Pancreas (tissue), 10 donors: Measurements from ENCODE around the gene ARHGAP26. TPM values are rescaled to one million over a fixed set of nuclear protein-coding genes. Genes with fewer than 3 reads are reported as not detected.

Source experiments
- ATAC-seq, 4 donors: fragments of 200-7000 bp; cut with Tn5 transposase; one replicate each; pipeline versions ENCODE4 v1.8.0 to v1.9.1; 2020; ENCODE audit warnings: mild to moderate bottlenecking in 4 of 4, moderate library complexity in 4 of 4
- DNase-seq, 6 donors: peaks; one replicate each; pipeline ENCODE4 v3.0.0-alpha.2; 2020
- FAIRE-seq: peaks from 2 replicates; lab custom pipeline; 2012; peaks lifted over from hg19 to GRCh38; lab: Jason Lieb, UNC
- H3K27ac ChIP-seq, 4 donors: fragments of 200-600 bp; sonication (generic); 1 replicate in 3 of 4; 2 replicates in 1 of 4; pipeline versions ENCODE4 v1.5.0 to v1.8.0; 2020
- H3K27me3 ChIP-seq, 4 donors: fragments of 200-600 bp; one replicate each; pipeline ENCODE4 v1.8.0; 2021
- H3K36me3 ChIP-seq, 3 donors: fragments of 200-600 bp; sonication (generic) in 1 of 3; one replicate each; pipeline versions ENCODE4 v1.5.0 to v1.8.0; 2020 to 2021
- H3K4me1 ChIP-seq, 3 donors: fragments of 200-600 bp; one replicate each; pipeline ENCODE4 v1.8.0; 2021
- H3K4me3 ChIP-seq, 4 donors: fragments of 200-600 bp; sonication (generic) in 2 of 4; one replicate each; pipeline versions ENCODE4 v1.5.0 to v1.8.0; 2020 to 2021
- H3K9me3 ChIP-seq, 4 donors: fragments of 200-600 bp; one replicate each; pipeline ENCODE4 v1.8.0; 2021
- CTCF ChIP-seq, 4 donors: fragments of 200-600 bp; sonication (generic) in 3 of 4; IDR thresholded peaks; one replicate each; pipeline versions ENCODE4 v1.5.0 to v1.8.0; 2021; ENCODE audit warnings: antibody characterized with exemption in 4 of 4
- WGBS, 2 donors: extraction: QIAGEN DNeasy Blood & Tissue Kit; methylation state at CpG; one replicate each; pipeline ENCODE4 v1.1.7; 2013; 5-methylcytosine and 5-hydroxymethylcytosine counted together
- intact Hi-C, 3 donors: fragments of 100-400 bp; cut with DNase I; formaldehyde crosslinking; loops; one replicate each; pipeline versions ENCODE4 v1.11.1 to v1.14.2; 2022
- polyA plus RNA-seq, 2 donors: library from polyadenylated mRNA; stranded (reverse); fragments of 200-250 nt; gene quantifications; one replicate each; pipeline ENCODE4 v1.2.3, GENCODE V29; 2013
- total RNA-seq, 6 donors: library from RNA; stranded (reverse); fragmentation: NEBNext Ultra II Directional in 4 of 6; extraction: Animal tissue kit (Norgen Biotek cat#: 25700) in 4 of 6; gene quantifications; one replicate each; pipeline versions ENCODE4 v1.2.1 to v1.2.4, GENCODE V29; 2021 to 2023
- donor health status: healthy with polysubstance abuse.
- donor health status: DM: no; HTN: no; CAD: no; lungs with moderate emphysema.
- donor health status: DM: no; HTN: no; CAD: no.
- donor health status: control.
- donor health status: control.
- donor health status: Bipolar disorder and iron deficiency.
- donor health status: DM: yes; HTN: yes; CAD: no.
- donor health status: DM: no; HTN: no; CAD: no.
- donor health status: DM: no; HTN: no; CAD: no.
- donor health status: DM: yes; HTN: yes; CAD: no.

ARHGAP26 gene
- total and polyA plus RNA-seq, 8 donors: 3.0 to 28.1 (median 10.3) TPM

GRCh38 chr5:143154510-143155370 lies 384.6 kb downstream of the ARHGAP26 start:
- ATAC-seq (no peak), FAIRE-seq (no peak), DNase-seq (no peak)
- intact Hi-C loops: no loop called here
- H3K9me3 ChIP-seq: no peaks in the 10 kb centered on the region
- no peak for TF ChIP-seq CTCF (IDR thresholded peaks at IDR 0.05)
- peaks cover 0 to 6% (median 0%) of the 10 kb centered on the region in 3 donors for H3K4me1 ChIP-seq
- H3K4me3 ChIP-seq: no peak overlapping the region
- 80 to 86% methylated on average over 5 of the region's 5 CpGs for WGBS, 2 donors
- no peaks in the 10 kb centered on the region for H3K27me3 ChIP-seq
- H3K27ac ChIP-seq: no peak overlapping the region
- H3K36me3 ChIP-seq: no peaks in the 10 kb centered on the region

GRCh38 chr5:143155455-143155854 lies 385.3 kb downstream of the ARHGAP26 start:
- FAIRE-seq: no peak
- H3K36me3 ChIP-seq: no peaks in the 10 kb centered on the region
- H3K27me3 ChIP-seq: no peaks in the 10 kb centered on the region
- WGBS, 2 donors: 85 to 94% methylated on average over 3 of the region's 3 CpGs
- H3K4me3 ChIP-seq: no peak overlapping the region
- no peak overlapping the region for H3K27ac ChIP-seq
- TF ChIP-seq CTCF (IDR thresholded peaks at IDR 0.05): no peak
- H3K4me1 ChIP-seq: peaks cover 0 to 6% (median 0%) of the 10 kb centered on the region in 3 donors
- no peaks in the 10 kb centered on the region for H3K9me3 ChIP-seq
- intact Hi-C loops: no loop called here
- no peak for ATAC-seq
- no peak for DNase-seq

- FAIRE-seq: no peak
These were observed 385.9 kb downstream of the ARHGAP26 start for GRCh38 chr5:143156086-143156485.

GRCh38 chr5:143156572-143156971 lies 386.4 kb downstream of the ARHGAP26 start:
- intact Hi-C loops: no loop called here
- Histone ChIP-seq H3K9me3 (no peaks in the 10 kb centered on the region), H3K27ac (no peak overlapping the region), H3K4me1 (peaks cover 0 to 6% (median 0%) of the 10 kb centered on the region in 3 donors), H3K4me3 (no peak overlapping the region), H3K36me3 (no peaks in the 10 kb centered on the region), H3K27me3 (no peaks in the 10 kb centered on the region)
- 95 to 99% methylated on average over 4 of the region's 4 CpGs for WGBS, 2 donors
- ATAC-seq (no peak), FAIRE-seq (no peak), DNase-seq (no peak)
- TF ChIP-seq CTCF (IDR thresholded peaks at IDR 0.05): no peak

More at GRCh38 chr5:143156086-143156485, 385.9 kb downstream of the ARHGAP26 start:
- DNase-seq (no peak), ATAC-seq (no peak)
- 87 to 95% methylated on average over 1 of the region's 1 CpG for WGBS, 2 donors
- intact Hi-C loops: no loop called here
- no peak overlapping the region for H3K27ac ChIP-seq
- no peak for TF ChIP-seq CTCF (IDR thresholded peaks at IDR 0.05)
- H3K27me3 ChIP-seq: no peaks in the 10 kb centered on the region
- H3K36me3 ChIP-seq: no peaks in the 10 kb centered on the region
- H3K4me3 ChIP-seq: no peak overlapping the region
- H3K9me3 ChIP-seq: no peaks in the 10 kb centered on the region
- H3K4me1 ChIP-seq: peaks cover 0 to 6% (median 0%) of the 10 kb centered on the region in 3 donors

- no peak for ATAC-seq
- no peak overlapping the region for H3K27ac ChIP-seq
- H3K4me1 ChIP-seq: no peaks in the 10 kb centered on the region
- no peak for DNase-seq
- no peak overlapping the region for H3K4me3 ChIP-seq
- no peaks in the 10 kb centered on the region for H3K27me3 ChIP-seq
- H3K9me3 ChIP-seq: no peaks in the 10 kb centered on the region
- no peak for TF ChIP-seq CTCF (IDR thresholded peaks at IDR 0.05)
- intact Hi-C loops: no loop called here
- H3K36me3 ChIP-seq: no peaks in the 10 kb centered on the region
- WGBS, 2 donors: 84 to 90% methylated on average over 3 of the region's 3 CpGs
- no peak for FAIRE-seq
These were observed 388.9 kb downstream of the ARHGAP26 start for GRCh38 chr5:143159031-143159430.
